ENCODE measurements around the gene CGNL1.

Gene CGNL1

DNA sequence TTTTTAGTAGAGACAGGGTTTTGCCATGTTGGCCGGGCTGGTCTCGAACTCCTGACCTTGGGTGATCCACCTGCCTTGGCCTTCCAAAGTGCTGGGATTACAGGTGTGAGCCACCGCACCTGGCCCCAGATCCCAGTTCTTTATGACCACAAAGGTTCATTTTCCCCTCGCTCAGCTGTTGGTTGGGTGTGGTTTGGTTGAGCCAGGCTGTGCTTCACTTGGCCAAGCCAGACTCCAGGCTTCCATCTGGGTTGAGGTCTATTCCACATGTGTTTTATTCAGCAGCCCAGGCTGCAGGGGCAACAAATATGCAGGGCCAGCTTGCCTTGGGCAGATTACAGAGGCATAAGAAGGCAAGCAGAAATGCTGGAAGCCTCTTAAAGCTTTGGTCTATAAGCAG, 13.7 kb downstream of the CGNL1 start:
- DNase-seq, result no peak

DNA sequence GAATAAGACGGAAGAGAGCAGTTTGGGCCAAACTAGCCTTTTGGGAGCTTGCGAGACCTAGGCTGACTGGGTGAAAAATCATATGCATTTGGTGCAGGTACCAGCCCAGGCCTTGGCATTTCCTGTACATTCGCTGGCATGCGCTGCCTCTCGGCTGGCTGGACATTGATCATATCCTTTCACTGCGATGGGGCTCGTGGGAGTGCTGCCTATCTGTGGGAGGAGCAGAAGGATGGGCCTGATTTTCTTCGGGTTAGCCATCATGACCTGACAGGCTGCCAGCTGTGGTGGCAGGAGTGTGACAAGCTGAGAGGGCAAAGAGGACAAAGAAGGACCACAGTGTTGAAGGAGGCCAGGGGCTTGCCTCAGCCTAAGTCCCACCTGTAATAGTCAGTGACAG, 14.3 kb downstream of the CGNL1 start:
- no peak for DNase-seq

DNA sequence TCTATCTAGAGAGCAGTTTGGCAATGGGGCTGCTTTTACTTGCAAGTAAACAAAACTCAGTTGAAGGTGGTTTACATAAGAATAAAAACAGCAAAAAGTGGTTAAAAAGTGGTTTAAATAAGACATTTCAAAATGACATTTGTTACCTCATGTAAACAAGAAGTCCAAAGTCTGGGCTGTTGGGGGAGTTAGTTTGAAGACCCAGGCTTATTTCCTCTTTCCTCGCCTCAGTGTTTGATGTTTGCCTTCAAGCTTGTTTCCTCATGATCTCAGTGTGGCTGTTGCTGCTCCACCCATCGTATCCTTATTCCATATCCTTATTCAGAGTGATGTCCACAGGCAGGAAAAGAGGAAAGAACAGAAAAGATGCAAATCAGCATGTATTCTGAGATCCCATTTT, 15.2 kb downstream of the CGNL1 start:
- DNase-seq, result no peak

DNA sequence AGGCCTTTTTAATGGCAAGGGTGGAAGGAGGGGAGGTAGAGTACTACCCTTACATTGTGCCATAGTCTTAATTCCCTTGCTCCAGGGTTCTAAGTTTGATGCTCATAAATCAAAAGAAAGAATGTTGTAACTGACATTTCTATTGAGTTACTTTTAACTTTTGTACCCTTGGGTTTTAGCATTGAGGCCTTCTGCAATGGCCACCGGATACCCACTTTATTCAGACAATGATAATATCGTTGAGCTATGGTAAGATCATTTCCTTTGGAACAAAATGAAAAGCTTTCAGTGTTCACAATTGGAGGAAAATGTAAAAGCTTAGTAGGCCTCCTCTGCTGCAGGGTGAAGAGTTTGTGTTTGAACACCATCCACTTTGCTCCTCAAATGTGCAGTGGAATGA, 16.8 kb downstream of the CGNL1 start:
- no peak for DNase-seq

DNA sequence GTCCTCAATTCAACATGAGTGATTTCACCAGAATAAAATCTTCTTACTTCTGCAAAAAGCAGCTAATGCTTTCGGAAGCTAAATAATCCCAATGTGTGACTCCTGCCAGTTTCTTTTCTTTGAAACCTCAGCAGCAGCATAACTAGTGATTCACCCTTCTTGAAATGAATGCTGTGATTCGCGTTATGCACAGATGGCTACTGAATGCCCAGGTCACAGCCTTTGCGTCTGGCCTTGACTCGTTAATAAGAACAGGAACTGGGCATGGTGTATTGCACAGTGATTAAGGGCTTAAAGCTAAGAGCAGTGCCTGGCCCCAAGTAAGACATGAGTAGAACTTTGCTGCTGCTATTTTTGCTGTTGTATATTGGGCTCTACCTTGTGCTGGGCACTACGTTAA, 19.0 kb downstream of the CGNL1 start:
- DNase-seq, result no peak

DNA sequence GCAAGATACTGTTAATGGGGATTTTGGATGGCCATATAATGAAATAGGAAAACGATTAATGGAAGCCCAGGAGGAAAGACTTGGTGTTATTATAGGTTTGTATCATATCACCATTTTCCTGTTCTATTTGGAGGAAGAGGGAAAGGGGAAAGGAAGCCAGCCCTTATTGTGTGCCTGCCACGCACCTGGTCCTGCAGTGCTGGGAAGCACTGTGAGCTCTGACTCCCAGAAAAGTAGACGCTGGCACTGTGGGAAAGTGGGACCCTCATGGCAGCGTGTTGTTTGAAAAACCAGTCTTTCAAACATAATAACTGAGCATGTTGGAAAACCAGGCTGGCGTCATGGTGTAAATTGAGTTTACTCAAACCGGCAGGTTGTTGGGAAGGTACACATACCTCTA, 22.0 kb downstream of the CGNL1 start:
- no peak for DNase-seq

DNA sequence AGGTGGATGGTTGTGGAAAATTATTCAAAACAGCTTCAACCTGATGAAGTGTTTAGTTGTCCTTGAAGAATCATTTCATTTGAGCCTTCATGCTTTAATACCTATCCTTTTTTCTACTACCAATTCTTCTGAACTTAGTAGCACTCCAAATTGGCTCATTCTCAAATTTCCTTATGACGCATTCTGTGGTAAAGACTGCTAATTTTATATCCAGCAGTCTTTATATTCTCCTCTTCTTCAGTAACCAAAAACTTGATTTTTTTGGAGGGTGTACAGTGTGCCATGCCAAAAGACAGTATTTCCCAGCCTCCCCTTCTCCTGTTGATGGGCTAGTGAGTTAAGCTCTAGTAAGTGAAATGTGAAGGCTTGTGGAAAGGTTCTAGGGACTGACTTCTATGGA, 25.2 kb downstream of the CGNL1 start:
- no peak for DNase-seq

DNA sequence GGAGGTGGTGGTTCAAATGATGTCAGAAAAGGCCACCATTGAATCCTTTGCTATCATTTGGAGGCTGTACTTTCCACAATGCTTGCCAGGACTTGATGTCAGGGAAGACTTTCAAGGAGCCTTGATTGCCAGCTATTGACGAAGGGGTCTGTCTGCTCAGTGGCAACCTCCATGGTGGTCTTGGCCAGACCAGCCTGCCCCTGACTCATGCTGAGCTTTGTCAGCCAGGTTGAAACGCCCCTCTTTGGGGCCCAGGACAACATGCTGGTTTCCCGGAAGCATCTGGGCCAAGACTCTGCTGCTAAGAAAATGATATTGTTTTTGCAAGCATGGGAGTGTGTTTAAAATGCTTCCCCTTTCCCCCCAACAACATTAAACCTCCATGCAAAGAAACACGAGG, 26.7 kb downstream of the CGNL1 start:
- no peak for DNase-seq

DNA sequence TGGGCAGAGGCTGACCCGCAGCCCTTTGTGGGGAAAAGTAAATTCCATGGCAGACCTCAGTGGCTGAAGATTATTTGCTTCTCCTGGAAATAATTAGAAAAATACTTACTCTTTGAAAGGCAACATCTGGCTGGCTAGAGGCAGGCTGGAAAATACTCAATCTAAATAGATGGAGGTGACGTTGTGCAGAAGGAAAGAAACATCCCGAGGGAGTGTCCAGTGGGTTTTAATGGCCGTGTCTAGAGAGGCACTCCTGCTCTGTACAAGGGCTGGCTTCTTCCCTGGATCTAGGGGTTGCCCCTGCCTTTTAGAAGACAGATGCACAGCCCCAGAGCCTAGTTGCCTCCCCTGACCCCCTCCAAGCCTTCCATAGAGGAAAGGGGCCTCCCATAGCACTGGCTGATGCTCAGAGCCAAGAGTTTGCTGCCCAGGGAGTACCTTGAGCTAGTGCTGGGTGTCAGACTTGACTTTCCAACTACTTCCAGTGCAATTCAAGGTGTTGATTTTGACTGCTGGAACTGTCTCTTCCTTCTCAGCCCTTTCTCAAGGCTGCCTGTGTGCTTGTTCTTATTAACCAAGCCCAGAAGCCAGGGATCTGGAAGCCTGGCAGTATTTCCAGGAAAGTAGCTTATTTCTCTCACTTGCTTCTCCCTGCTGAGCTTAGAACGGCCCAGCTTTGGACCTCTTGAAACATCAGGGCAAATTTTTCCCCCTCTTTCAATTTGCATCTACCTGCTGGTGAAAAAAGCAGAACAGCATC, 27.4 kb downstream of the CGNL1 start:
- DNase-seq, result no peak

DNA sequence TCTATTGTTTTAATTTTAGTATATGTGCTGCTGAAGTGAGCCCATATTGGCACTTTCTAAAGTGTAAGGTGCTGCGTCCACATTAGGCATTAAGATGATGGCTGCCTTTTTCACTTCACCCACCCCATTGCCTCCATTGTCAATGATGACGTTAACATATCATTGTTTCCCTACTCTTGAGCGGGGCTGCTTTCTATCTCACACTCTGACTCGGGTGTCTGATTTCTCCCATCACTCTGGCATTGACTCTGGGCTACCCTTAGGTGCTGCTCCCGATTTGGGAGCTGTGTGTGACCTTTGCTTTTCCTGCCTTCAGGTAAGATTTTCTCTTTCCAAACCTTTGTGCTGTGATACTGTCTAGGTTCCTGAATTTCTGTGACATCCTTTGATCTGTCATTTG, 28.8 kb downstream of the CGNL1 start:
- no peak for DNase-seq

DNA sequence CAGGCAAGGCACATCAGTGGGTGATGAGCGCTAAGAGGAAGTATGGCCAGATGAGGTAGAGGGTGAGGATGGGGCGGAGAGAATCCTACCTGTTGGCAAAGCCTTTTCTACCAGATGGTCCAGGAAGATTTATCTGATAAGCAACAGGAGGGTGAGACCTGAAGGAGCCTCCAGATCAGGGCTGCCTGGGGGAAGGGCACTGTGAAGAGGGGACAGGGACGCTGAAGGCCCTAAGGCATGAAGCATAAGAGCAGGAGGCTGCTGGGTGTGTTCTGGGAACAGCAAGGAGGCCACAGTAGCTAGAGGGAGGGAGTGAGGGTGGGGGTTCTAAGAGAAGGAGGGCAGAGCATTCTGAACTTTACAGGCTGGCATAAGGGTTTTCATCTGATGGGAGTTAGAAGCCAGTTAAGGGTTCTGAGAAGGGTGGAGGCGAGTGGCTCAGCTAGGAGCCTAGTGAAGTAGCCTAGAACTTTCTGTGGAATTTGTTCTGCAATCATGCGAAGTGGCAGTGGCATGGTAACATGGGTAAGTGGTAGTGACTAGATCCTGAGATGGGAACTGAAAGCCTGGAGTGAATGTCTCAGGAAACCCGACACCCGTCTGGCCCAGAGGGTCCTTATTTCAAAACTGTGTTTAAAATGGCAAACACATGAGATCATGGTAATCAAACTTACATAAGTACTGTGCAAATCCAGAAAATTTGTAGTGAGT, 29.9 kb downstream of the CGNL1 start:
- DNase-seq, result no peak

DNA sequence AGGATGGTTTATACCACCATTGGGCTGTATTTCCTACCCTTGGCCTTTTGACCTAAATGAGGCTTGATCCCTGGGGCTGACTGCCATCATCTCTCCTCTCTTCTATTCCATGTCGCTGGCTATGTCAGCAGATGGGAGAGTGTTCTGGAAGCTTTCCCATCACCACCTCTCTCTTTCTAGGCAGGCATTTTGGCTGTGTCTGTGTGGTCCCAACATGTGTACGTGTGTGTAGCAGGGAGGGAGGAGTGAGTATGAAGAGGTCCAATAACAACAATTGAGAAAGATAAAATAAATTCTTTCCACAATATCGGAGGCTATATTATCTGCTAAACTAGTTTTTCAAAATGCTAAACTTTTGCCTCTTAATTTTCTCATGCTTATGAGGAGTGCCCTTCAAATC, 34.1 kb downstream of the CGNL1 start:
- DNase-seq, result no peak

DNA sequence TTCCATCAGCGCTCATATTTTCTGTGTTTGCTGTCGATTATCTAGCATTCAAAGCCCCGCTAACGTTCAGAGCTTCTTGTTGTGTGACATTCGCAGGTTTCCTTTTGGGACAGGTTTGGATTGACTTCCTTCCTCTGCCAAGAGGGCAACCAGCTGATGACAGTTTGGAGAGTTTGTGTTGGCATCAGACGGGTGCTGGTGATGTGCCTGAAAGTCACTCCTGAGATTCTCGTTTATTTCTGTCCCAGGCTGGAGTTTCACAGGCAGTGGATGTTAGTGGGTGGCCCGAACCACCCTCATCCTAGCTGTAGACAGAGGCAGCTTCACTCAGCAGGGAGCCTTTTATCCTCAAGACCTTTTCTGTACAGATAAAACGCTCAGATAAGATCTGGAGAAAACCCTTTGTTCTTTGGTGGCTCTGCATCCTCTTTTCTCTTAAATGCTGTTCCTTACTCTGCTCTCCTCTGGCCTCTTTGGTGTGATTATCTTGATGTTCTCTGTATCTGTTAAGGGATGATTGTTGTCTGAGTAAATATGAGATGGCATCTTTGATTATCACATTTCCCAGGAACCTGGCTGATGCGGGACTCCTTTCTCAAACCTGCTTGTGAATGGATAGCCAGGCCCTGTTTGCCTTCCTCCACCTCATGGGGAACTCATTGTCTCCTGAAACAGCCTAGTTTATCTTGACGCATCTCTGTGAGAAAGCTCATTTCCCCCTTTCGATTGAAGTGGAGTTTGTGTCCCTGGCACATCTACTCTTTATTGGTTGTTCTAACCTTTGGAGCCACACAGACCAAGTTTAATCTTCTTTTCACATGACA, 35.9 kb downstream of the CGNL1 start:
- no peak for DNase-seq

DNA sequence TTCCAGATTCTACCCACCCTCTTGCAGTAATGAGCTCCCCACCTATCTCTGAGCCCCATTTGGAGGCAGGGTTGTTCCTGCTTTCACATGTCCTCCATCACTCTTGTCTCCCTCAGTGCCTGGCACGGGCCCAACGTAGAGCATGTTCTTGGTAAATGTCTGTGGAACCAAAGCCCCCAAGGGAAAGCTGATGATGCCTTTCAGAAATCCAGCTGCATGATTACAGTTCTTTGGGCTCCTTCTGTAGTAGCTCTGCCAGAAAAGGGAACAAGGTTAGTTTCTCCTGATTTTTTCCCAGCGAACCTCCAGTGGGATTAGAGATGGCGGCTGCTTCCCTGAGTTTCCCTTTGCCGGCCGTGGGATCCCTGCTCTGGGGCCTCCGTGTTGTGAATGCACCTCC, 39.3 kb downstream of the CGNL1 start:
- no peak for DNase-seq

DNA sequence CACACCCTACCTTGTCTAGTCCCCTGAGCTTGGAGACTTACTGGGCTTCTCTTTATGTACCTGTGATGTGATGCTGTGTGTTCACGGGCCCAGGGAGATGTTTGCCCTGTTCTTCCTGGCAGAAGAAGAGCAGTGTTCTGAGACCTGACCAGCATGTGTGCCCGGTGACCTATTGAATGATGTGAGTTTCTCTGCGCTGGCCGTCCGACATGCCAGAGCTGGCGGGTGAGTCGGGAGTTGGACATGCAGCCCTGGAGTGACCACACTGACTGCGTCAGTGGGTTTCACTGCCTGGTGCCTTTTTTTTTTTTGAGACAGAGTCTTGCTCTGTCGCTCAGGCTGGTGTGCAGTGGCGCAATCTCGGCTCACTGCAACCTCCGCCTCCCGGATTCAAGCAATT, 42.3 kb downstream of the CGNL1 start:
- no peak for DNase-seq

DNA sequence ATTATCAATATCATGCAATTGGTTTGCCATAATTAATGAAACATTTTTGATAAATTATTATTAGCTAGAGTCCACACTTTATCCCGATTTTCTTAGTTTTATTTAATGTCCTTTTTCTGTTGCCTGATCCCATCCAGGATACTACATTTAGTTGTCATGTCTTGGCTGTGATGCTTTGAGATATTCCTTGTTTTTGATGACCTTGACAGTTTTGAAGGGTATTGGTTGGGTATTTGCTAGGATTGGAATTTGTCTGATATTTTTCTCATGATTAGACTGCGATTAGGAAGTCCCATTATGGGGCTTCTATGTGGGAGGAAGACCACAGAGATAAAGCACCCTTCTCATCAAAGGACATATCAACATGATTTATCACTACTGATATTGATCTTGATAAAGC, 43.0 kb downstream of the CGNL1 start:
- no peak for DNase-seq

DNA sequence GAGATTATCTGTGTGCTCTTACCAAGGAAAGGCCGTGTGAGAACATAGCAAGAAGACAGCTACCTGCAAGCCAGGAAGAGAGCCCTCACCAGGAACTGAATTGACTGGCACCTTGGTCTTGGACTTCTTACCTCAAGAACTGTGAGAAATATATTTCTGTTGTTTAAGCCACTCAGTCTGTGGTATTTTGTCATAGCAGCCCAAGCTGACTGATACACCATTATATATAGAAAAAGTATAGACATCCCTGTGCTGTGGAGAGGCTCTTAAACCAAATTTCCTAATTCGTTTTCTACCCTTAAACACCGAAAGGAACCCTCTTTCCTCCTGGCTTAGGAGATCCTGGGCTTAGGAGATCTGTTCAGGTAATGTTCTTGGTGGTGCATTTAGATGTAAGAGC, 44.8 kb downstream of the CGNL1 start:
- no peak for DNase-seq

DNA sequence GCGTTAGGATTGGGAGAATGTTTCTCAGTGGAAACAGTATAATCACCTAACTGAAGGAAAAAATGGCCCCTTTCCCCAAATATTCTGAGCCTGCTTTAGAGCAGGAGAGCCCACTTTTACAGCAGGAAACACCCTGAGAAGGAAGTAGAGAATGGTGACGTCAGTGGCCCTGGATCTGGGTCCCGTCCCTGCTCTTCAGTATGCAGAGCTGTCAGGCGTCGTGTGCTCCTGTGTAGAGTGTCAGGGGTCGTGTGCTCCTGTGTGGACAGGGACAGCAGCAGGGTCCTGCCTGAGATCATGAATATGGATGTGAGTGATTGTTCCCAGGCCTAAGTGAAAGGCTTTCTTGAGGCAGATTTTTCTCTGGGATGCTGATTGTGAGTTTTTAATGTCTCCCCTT, 45.2 kb downstream of the CGNL1 start:
- no peak for DNase-seq

DNA sequence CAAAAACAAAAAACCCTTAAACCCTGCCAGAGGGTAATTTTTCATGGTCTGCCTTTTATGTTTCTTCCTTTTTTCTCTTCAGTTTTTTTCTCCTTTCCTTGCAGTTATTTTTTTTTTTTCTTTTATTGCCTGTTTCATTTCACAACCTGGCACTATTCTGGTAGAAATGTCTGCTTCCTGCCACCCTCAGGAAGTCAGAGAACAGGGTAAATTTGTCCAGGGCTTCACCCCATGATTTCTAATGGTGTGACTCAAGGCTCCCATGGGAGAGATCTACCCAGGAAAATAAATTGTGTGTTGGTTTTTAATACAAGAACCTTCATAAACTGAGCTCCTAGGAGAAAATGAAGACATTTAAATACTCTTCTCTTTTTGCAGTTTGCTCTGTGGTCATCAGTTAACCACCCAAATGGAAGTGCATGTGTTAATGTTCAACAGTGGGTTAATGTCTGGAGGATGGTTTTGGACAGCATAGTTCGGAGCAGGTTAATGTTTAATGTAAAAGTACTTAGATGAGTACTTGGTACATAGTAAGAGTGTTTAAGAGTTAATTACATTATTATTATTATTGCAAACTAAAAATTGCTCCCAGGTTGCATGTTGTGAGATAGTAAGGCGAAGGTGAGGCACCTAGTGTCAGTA, 45.9 kb downstream of the CGNL1 start:
- no peak for DNase-seq

DNA sequence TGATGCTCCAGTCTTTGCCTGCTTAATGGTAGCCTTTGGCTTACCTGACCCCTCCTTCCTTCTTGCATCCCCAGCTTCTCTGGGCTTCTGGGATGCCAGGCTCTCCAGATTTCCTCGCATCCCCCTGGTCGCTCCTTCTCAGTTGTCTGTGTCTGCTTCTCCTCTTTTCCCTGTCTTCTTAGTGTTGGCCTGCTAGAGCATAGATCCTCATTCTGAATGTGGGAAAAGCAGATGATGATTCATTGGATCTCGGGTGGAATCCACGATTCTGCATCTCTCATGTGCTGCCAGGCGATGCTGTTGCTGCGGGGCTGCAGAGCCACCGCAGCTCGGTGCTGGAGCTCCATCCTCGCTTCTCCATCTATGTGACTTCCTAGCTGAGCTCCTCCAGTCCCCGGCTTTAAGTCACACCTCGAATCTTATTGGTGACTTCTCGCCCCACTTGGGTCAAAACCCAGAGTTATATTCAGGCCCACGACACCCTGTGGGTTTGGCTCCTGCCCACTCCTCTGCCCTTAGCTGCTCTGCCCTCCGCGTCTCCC, 47.4 kb downstream of the CGNL1 start:
- no peak for DNase-seq

DNA sequence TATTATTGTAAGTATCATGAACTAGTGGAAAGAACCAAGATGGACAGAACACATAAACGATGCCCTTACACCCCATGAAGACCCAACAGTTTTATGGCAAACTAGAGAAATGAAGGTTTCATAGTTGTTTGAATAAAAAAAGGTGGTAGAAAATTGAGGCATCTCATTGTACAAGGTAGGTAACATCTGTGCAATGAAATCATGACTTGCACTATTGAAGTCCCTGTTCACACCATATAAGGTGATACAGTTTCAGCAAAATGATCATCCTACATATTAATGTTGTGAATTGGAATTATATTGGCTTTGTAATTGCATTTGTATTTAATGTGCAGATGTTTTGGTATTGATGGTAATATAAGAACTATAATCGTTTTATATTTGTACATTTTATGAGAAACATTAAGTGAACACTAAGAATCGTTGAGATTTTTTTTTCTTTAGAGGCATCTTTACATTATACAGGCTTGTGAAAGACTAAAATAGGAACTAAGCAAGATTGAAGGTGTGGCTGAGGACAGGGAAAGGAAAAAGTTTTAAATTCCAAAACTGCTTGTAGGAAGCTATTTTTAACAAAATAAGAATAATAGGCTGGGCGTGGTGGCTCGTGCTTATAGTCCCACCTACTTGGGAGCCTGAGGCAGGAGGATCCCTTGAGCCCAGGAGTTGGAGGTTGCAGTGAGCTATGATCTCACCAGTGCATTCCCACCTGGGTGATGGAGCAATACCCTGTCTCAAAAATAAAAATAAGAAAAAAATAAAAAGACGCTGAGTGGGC, 48.5 kb downstream of the CGNL1 start:
- DNase-seq, result no peak

DNA sequence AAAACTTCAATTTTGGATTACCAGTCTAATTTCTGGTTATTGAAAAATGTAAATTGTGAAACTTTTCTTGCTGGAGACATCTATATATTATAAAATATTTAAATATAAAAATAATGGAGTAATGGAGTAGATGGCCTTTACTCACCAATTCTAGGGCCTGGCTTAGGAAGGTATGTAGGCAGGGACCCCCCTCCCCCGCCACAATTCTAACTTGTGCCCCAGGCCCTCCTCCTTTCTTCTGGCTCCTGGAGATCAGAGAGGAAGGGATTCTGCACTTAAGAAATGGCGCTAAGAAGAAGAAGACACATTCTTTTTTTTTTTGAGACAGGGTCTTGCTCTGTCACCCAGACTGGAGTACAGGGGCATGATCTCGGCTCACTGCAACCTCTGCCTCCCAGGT, 49.5 kb downstream of the CGNL1 start:
- DNase-seq, result no peak

All from stimulated activated CD4-positive, alpha-beta T cell treated with anti-CD3 and anti-CD28 coated beads, Interleukin-4, amount 100 ng/mL, for 4 hours (primary cell).